Dermis microvascular lymphatic vessel endothelial cell (primary cell): ENCODE measurements around the gene POLK. TPM values are rescaled to one million over a fixed set of nuclear protein-coding genes. Genes with fewer than 3 reads are reported as not detected.
"Not testable (repeated sequence)": the region's sequence is repeated elsewhere in the genome, so short reads cannot be mapped to it uniquely, and the experiment has no call there.

ENCODE experiments used
- DNase-seq, 2 donors: peaks; one replicate each; pipeline versions ENCODE4 v3.0.0 to v3.0.0-alpha.2; 2010; ENCODE audit warnings: low read depth in 2 of 2
- total RNA-seq: library from RNA; depleted of rRNA; stranded (reverse); fragments of >200 nt; gene quantifications from 2 replicates; pipeline ENCODE4 v1.2.1, GENCODE V29; 2014

POLK gene
- total RNA-seq: 22.0 and 27.8 TPM in 2 replicates

- DNase-seq: peak; percentile 98 to 99
Measured at GRCh38 chr5:75511435-75512382, at the start of gene POLK, which contains the start of gene CERT1. TSS of gene POLK (plus strand) at chr5:75511891. TSS of gene CERT1 (minus strand) at chr5:75511629. CDS start at chr5:75511207, 422 bp downstream.

- DNase-seq: no peak
Measured at GRCh38 chr5:75463726-75464125, 48.0 kb upstream of the POLK start.

GRCh38 chr5:75465480-75465879 is 46.2 kb upstream of the POLK start:
- peak; percentile 67 to 80 for DNase-seq

GRCh38 chr5:75466006-75466716 is 45.5 kb upstream of the POLK start:
- no peak for DNase-seq

GRCh38 chr5:75468593-75468992 is 43.1 kb upstream of the POLK start:
- no peak for DNase-seq

GRCh38 chr5:75469017-75469416 is 42.7 kb upstream of the POLK start:
- DNase-seq: no peak

- no peak for DNase-seq
Measured at GRCh38 chr5:75471193-75471592, 40.5 kb upstream of the POLK start.

GRCh38 chr5:75472973-75473372 is 38.7 kb upstream of the POLK start:
- no peak for DNase-seq

- no peak for DNase-seq
Measured at GRCh38 chr5:75473463-75473862, 38.2 kb upstream of the POLK start.

- DNase-seq: no peak
Measured at GRCh38 chr5:75475364-75475763, 36.3 kb upstream of the POLK start.

- no peak for DNase-seq
Measured at GRCh38 chr5:75481024-75481423, 30.7 kb upstream of the POLK start.

GRCh38 chr5:75482482-75482881 is 29.2 kb upstream of the POLK start:
- peak; percentile 51 to 57 for DNase-seq

GRCh38 chr5:75484605-75485004 is 27.1 kb upstream of the POLK start:
- DNase-seq: no peak

GRCh38 chr5:75489847-75490246 is 21.8 kb upstream of the POLK start:
- not testable (repeated sequence) for DNase-seq

GRCh38 chr5:75491621-75492020 is 20.1 kb upstream of the POLK start:
- DNase-seq: no peak

GRCh38 chr5:75496026-75496425 is 15.7 kb upstream of the POLK start:
- no peak for DNase-seq

GRCh38 chr5:75498208-75498777 is 13.4 kb upstream of the POLK start:
- DNase-seq: no peak

GRCh38 chr5:75498875-75499274 is 12.8 kb upstream of the POLK start:
- DNase-seq: not testable (repeated sequence)

GRCh38 chr5:75505112-75505511 is 6.6 kb upstream of the POLK start:
- not testable (repeated sequence) for DNase-seq

GRCh38 chr5:75507841-75508240 is 3.9 kb upstream of the POLK start:
- DNase-seq: no peak

GRCh38 chr5:75509546-75509945 is 2.1 kb upstream of the POLK start:
- no peak for DNase-seq

- DNase-seq: peak; percentile 36 to 67
Measured at GRCh38 chr5:75509956-75510355, 1.7 kb upstream of the POLK start.
